GM23338 (cell line): ENCODE data around the gene BPI. TPM values are rescaled to one million over a fixed set of nuclear protein-coding genes. Genes with fewer than 3 reads are reported as not detected.

Experiments used
- ATAC-seq: fragments of 200-7000 bp; cut with Tn5 transposase; 3 replicates; pipeline ENCODE4 v1.9.1; 2020
- DNase-seq: peaks from one replicate; pipeline ENCODE4 v3.0.0-alpha.2; 2015; ENCODE audit warnings: low spot score
- H2AFZ ChIP-seq: fragments of 200-600 bp; sonication (generic); 2 replicates; pipeline ENCODE4 v1.8.0; 2016; ENCODE audit warnings: antibody characterized with exemption, mild to moderate bottlenecking, moderate library complexity
- H3F3A ChIP-seq: fragments of 200-600 bp; sonication (generic); replicated peaks from 2 replicates; pipeline ENCODE4 v1.8.0; 2017; ENCODE audit warnings: antibody characterized with exemption, mixed run types, low read depth
- H3K27ac ChIP-seq: fragments of 200-600 bp; sonication (generic); 2 replicates; pipeline ENCODE4 v1.6.1; 2016; ENCODE audit warnings: low read depth
- H3K27me3 ChIP-seq: fragments of 200-600 bp; sonication (generic); 2 replicates; pipeline ENCODE4 v1.8.0; 2016; ENCODE audit warnings: mild to moderate bottlenecking, mixed run types, moderate library complexity; ENCODE audit not compliant: insufficient read depth
- H3K36me3 ChIP-seq: fragments of 200-600 bp; sonication (generic); 2 replicates; pipeline ENCODE4 v1.8.0; 2016; ENCODE audit warnings: mild to moderate bottlenecking; ENCODE audit not compliant: insufficient read depth
- H3K4me1 ChIP-seq: fragments of 200-600 bp; sonication (generic); 2 replicates; pipeline ENCODE4 v1.8.0; 2016; ENCODE audit warnings: mild to moderate bottlenecking, moderate library complexity; ENCODE audit not compliant: insufficient read depth
- H3K4me2 ChIP-seq: fragments of 200-600 bp; sonication (generic); 2 replicates; pipeline ENCODE4 v1.7.1; 2017; ENCODE audit warnings: mixed run types
- H3K4me3 ChIP-seq: fragments of 200-600 bp; sonication (generic); 2 replicates; pipeline ENCODE4 v1.6.1; 2016; ENCODE audit warnings: mixed run types
- H3K79me2 ChIP-seq: fragments of 200-600 bp; sonication (generic); replicated peaks from 2 replicates; pipeline ENCODE4 v1.8.0; 2017; ENCODE audit warnings: mild to moderate bottlenecking; ENCODE audit not compliant: insufficient read depth
- H3K9me2 ChIP-seq: fragments of 200-600 bp; sonication (generic); 2 replicates; pipeline ENCODE4 v1.8.0; 2017; ENCODE audit not compliant: insufficient read depth
- H4K20me1 ChIP-seq: fragments of 200-600 bp; sonication (generic); replicated peaks from 2 replicates; pipeline ENCODE4 v1.8.0; 2017; ENCODE audit warnings: mild to moderate bottlenecking; ENCODE audit not compliant: insufficient read depth
- H3K27ac Mint-ChIP-seq: 2 replicates; pipeline ENCODE4 v1.8.0; 2020; ENCODE audit warnings: inconsistent platforms, mild to moderate bottlenecking, moderate library complexity, mixed read lengths
- H3K27me3 Mint-ChIP-seq: 3 replicates; pipeline ENCODE4 v1.8.0; 2022; ENCODE audit warnings: low read depth, mild to moderate bottlenecking, moderate library complexity, mixed read lengths, inconsistent platforms; ENCODE audit not compliant: insufficient read depth, poor library complexity
- H3K36me3 Mint-ChIP-seq: 3 replicates; pipeline ENCODE4 v1.8.0; 2021; ENCODE audit warnings: low read depth, mild to moderate bottlenecking, inconsistent platforms, moderate library complexity, mixed read lengths
- H3K4me1 Mint-ChIP-seq: 3 replicates; pipeline ENCODE4 v1.8.0; 2020; ENCODE audit warnings: mild to moderate bottlenecking, inconsistent platforms, mixed read lengths
- H3K4me3 Mint-ChIP-seq: 3 replicates; pipeline ENCODE4 v1.8.0; 2021; ENCODE audit warnings: moderate library complexity, mild to moderate bottlenecking, inconsistent platforms, mixed read lengths
- H3K9me3 Mint-ChIP-seq: 3 replicates; pipeline ENCODE4 v1.8.0; 2020; ENCODE audit warnings: moderate library complexity, mild to moderate bottlenecking, inconsistent platforms, mixed read lengths
- CREB1 ChIP-seq: fragments of 250-450 bp; sonication (Bioruptor Pico); IDR thresholded peaks from 2 replicates; pipeline ENCODE4 v1.5.0; 2020; ENCODE audit warnings: low read depth, mild to moderate bottlenecking, moderate library complexity
- ETS1 ChIP-seq: IDR thresholded peaks from 2 replicates; pipeline ENCODE4 v1.6.1; 2016; ENCODE audit warnings: antibody characterized with exemption
- EZH2 ChIP-seq: fragments of 200-600 bp; sonication (generic); IDR thresholded peaks from one replicate; pipeline ENCODE4 v1.8.0; 2017; ENCODE audit warnings: antibody characterized with exemption, mild to moderate bottlenecking, low read depth; ENCODE audit not compliant: unreplicated experiment
- EZH2phosphoT487 ChIP-seq: fragments of 200-600 bp; sonication (generic); IDR thresholded peaks from one replicate; pipeline ENCODE4 v1.8.1; 2018; ENCODE audit warnings: antibody characterized with exemption; ENCODE audit not compliant: unreplicated experiment
- JUNB ChIP-seq: IDR thresholded peaks from one replicate; pipeline ENCODE4 v1.6.1; 2016; ENCODE audit warnings: antibody characterized with exemption; ENCODE audit not compliant: unreplicated experiment
- NANOG ChIP-seq: IDR thresholded peaks from 2 replicates; pipeline ENCODE4 v1.6.1; 2016; ENCODE audit warnings: antibody characterized with exemption, borderline replicate concordance
- REST ChIP-seq: IDR thresholded peaks from one replicate; pipeline ENCODE4 v1.6.1; 2018; ENCODE audit warnings: antibody characterized with exemption; ENCODE audit not compliant: unreplicated experiment
- ZNF114 ChIP-seq: fragments of 250-450 bp; sonication (Bioruptor Pico); IDR thresholded peaks from 2 replicates; pipeline ENCODE4 v1.5.0; 2020; ENCODE audit warnings: mild to moderate bottlenecking, moderate library complexity
- ZNF331 ChIP-seq: fragments of 250-450 bp; sonication (Bioruptor Pico); IDR thresholded peaks from 2 replicates; pipeline ENCODE4 v1.5.0; 2020; ENCODE audit warnings: low read depth, mild to moderate bottlenecking, moderate library complexity
- ZNF462 ChIP-seq: fragments of 250-450 bp; sonication (Bioruptor Pico); IDR thresholded peaks from 2 replicates; pipeline ENCODE4 v1.5.0; 2020; ENCODE audit warnings: mild to moderate bottlenecking, moderate library complexity
- polyA plus RNA-seq: library from polyadenylated mRNA; unstranded; fragments of >200 nt; fragmentation: Nextera tagmentation; extraction: Ambion mirVana; gene quantifications from 2 replicates; pipeline ENCODE4 v1.2.1, GENCODE V29; 2016
- total RNA-seq: library from RNA; depleted of rRNA; stranded (reverse); fragments of >200 nt; shearing (Covaris generic); gene quantifications from 2 replicates; pipeline ENCODE4 v1.2.3, GENCODE V29; 2014

Gene BPI
- total and polyA plus RNA-seq, 2 experiments from 2014 or later = not detected

GRCh38 chr20:38277285-38277684, 26.7 kb upstream of the BPI start:
- peaks cover 10% of the 10 kb centered on the region for H3K27me3 Mint-ChIP-seq

More at GRCh38 chr20:38277285-38277684, 26.7 kb upstream of the BPI start:
- H3K4me3 Mint-ChIP-seq = no peak overlapping the region
- H3K9me2 ChIP-seq = no peaks in the 10 kb centered on the region
- no peak overlapping the region for H3K27ac Mint-ChIP-seq
- H3K4me3 ChIP-seq = no peak overlapping the region
- no peak for TF ChIP-seq ZNF331
- no peak for TF ChIP-seq REST
- TF ChIP-seq EZH2 = no peak
- no peak for TF ChIP-seq CREB1 (CRISPR knock-in tag)
- TF ChIP-seq ZNF462 = no peak
- no peak for TF ChIP-seq NANOG
- no peak for TF ChIP-seq ETS1
- no peak for TF ChIP-seq JUNB
- no peak for TF ChIP-seq EZH2phosphoT487
- no peak for TF ChIP-seq ZNF114 (CRISPR knock-in tag)
- H3K36me3 ChIP-seq = no peaks in the 10 kb centered on the region
- no peaks in the 10 kb centered on the region for H3K79me2 ChIP-seq
- no peak overlapping the region for H3K4me2 ChIP-seq
- peaks cover 12% of the 10 kb centered on the region for H3K9me3 Mint-ChIP-seq
- no peak overlapping the region for H3K27ac ChIP-seq
- no peak for ATAC-seq
- H2AFZ ChIP-seq = no peak overlapping the region; the same call in 1 of the 2 replicates
- H4K20me1 ChIP-seq = no peaks in the 10 kb centered on the region
- no peak for DNase-seq
- peaks cover 2% of the 10 kb centered on the region; the same call in 1 of the 3 replicates for H3K4me1 Mint-ChIP-seq
- H3K4me1 ChIP-seq = no peaks in the 10 kb centered on the region
- no peaks in the 10 kb centered on the region for H3F3A ChIP-seq
- H3K36me3 Mint-ChIP-seq = no peaks in the 10 kb centered on the region; the same call in 2 of the 3 replicates
- H3K27me3 ChIP-seq = no peaks in the 10 kb centered on the region
